Esophagus squamous epithelium (tissue), 4 donors: Measurements from ENCODE around the gene MICAL2.

Experiments
- CTCF ChIP-seq, 6 experiments: fragments of 450-650 bp in 4 of 6; fragments of 200-600 bp in 2 of 6; sonication (generic) in 2 of 6; IDR thresholded peaks; one replicate each; pipeline ENCODE4 v1.5.1; 2016 to 2019; ENCODE audit warnings: antibody characterized with exemption in 6 of 6, mild to moderate bottlenecking in 4 of 6, moderate library complexity in 4 of 6
- POLR2A ChIP-seq, 4 donors: fragments of 450-650 bp; IDR thresholded peaks; one replicate each; pipeline ENCODE4 v1.6.1; 2017; ENCODE audit warnings: antibody characterized with exemption in 4 of 4, mild to moderate bottlenecking in 4 of 4, moderate library complexity in 3 of 4

GRCh38 chr11:12209096-12209495 lies 98.7 kb downstream of the MICAL2 start:
- TF ChIP-seq CTCF (IDR thresholded peaks at IDR 0.05) (no peak), POLR2A (IDR thresholded peaks at IDR 0.05) (no peak)
